ENCODE data around the gene C1orf35.

The C1orf35 gene

DNA sequence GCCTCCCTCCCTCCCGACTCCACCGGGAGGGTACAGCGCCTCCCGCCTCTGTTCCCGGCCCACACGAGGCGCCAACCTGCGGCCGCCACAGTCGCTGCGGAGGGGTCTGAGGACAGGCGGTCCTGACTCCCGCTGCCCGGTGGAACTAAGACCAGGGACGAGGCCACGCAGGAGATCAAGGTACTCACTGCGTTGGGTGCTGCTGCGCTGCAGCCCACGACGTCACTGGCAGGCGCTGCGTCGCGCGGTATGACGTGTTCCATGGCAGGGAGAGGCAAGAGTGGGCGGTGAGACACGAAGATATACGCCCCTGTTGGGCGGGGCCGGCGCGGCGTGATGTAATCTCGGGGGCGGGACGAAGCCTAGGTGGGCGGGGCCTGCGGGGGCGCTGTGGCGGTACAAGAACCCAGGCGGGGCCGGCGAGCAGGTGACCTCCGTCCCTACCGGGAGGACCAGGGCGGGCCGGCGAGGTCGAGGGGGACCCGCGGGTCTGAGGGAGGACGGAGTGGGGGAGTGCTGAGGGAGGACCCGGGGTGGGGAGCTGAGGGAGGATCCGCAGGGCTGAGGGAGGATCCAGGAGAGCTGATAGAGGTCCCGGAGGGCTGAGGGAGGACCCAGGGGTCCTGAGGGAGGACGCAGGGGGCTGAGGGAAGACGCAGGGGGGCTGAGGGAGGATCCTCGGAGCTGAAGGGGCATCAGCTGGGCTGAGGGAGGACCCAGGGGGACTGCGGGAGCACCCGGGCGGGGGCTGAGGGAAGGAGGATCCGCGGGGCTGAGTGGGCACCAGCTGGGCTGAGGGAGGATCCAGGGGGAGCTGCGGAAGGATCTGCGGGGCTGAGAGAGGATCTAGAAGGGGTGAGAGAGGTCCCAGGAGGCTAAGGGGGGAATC, 6.2 kb upstream of the C1orf35 start, which contains the start of gene MRPL55:
Gene MRPL55 (minus strand): TSS at position 227 of the 889 bp plus-strand sequence. CDS start 1,039 bp downstream, outside the sequence.
- peak; percentile 87 to 88 for DNase-seq

DNA sequence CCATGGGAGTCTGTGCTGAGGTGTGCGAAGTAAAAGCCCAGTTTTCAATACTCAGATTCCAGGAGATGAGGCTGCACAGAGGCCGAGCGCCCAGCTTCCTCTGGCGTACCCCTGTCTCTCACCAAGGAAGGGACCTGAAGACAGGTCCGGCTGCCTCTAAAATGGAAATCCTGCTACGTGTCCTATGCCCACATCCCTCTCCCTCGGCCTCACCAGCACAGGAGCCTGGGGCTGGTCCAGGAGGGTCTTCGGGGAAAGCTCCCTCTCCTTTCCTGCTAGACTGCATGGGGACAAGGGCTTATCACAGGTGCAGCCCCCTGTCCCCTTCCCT, 5.6 kb upstream of the C1orf35 start:
- DNase-seq = no peak

DNA sequence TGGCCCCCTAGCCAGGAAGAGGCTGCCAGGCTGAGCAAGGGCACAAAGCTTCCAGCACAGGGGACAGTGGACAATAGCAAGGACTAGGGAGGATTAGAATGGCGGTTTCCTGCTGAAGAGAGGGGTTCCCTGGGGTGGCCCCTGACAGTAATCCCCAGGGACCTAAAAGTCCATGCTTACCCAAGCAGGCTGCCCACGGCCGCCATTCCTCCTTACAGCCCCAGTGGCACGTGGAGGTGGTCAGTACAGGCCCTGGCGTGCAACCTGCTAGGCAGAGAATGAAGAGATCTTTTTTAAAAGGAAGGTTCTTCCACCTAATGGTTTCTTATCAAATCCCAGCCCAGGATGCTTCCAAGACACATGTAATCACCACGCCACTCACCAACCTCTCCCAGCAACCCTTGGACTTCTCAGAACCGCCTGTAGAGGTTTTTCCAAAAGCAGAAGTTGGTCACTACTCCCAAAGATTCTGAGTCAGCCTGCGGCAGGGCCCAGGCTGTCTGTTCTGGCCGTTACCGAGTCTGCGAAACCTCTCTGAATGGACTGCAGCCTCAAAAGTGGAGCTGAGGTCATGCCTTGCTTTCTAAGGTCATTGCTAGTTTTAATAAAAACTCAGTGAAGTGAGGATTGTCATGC, 5.0 kb upstream of the C1orf35 start:
- no peak for DNase-seq

DNA sequence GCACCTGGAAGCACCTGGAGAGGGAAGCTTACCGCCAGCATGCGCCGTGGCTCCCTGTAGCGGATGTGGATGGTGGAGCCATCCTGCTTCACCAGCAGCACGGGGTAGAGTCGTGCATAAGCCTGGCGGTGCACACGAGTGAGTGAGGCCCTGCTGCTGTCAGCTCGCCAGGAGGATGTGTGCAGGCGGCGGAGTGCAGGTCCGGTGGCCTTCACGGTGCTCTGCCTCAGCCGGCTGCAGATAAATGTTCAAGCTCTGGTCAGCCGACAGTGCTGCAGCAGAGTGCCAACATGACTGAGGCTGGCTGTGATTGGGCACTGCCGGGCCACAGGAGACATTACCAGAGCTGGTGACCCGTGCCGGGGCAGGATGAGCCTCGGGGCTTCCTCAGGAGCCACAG, 4.5 kb upstream of the C1orf35 start:
- no peak for DNase-seq

DNA sequence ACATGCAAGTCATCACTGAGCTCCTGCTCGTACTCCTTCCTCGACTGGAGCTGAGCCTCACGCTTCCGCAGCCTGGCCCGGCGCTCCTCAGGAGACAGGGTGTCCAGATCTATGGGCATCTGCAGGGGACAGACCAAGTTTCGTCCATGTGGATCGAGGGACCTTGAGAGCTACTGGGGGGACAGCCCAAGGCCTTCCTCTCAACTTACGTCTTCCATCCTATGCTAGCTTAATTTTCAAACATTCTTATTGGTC, 3.6 kb upstream of the C1orf35 start:
- DNase-seq = no peak

DNA sequence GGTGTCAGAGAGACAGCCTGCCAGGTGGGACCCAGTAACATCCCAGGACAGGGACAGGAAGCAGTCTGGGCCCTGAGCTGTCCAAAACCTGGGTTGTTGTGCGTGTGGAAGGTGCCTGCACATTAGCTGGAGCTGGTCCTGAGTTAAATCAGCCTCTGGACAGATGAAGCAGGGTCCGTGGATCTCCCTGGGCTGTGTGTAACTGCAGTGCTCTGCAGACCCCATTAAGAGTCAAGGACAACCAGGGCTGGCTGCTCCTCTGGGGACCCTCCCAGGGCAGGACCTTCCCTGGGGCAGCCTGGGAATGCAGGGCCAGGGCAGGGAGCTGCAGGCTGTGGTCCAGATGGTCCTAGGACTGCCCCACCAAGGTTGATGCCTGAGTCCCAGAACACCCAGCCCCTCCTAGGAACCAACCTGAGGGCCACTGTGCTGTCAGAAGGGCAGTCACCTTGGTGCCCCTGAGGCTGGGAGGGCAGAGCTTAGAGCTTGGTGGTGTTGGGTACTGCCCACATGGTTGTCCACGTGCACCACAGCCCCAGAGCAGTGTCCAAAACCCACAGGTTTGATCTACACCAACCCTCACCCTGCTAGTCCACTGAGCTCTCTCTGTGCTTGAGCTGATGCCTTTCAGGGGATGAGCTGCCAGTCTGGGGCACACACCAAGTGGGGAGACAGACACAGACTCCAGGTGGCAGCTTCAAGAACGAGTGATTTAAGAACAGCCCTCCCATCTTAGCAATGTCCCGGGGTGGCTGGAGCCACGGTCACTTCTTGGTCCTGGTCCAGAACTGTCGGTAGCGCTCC, 3.1 kb upstream of the C1orf35 start:
- DNase-seq = no peak

DNA sequence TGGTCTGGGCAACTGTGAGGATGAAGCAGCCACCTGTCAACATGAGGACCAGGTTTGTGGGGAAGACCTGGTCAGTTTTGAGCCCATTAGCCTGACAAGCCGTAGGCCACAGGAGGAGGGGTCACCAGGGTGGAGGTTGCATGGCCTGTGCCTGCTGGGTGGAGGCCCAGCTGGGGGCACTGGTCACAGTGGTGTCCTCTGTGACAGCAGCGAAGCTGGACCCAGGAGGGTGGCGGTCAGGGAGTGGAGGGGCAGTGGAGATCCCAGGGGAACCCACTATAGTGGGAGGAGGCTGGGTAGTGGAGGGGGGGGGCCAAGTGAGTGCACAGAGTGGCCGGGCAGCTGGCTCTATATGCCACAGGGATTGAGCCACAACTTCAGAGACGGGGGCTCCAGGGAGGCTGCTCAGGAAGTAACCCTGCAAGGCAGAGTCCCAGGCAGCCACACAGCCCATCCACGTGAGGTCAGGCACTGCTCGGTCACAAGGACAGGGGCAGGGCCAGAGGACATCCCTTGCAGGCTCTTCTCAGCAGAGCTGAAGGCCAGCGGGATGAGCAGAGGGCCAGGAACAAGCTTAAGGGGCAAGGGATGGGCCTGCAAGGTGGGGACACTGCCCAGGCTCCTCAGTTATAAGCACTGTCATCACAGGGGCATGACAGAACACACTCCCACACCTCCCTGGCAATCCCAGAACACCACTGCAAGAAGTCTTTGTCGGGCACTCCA, 2.3 kb upstream of the C1orf35 start:
- DNase-seq = no peak

DNA sequence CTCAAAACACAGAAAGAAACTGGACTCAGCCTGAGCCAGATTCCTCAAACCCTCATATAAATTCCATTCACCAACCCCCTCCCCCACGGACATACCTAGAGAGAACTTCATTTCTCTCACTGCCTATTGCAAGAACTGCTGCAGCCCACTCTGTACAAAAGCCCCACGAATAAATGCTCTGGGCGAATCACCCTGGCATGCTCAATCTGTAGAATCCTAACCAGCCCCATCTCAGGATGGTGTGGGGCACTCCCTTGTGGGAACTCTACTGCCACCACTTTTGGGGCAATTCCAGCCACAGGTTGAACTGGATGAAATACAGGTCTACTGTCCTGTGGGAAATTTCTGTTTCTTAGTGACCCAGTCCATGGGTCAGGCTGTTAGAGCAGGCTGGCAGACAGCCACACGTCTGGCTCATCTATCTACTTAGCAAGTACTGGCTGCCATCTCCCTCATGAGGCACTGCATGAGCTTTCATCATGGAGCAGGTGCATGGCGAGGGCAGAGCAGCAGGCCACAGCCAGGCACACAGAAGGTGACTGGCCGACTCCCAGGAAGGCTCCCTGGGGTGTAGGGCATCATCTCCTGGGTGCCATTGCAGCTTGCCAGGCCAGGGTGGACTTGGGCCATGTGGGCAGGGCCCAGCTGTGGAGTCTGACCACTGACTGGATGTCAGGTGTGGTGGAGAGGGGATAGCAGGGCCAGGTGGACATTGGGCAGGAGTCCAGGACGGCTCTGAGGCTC, 1.6 kb upstream of the C1orf35 start:
- DNase-seq = no peak

DNA sequence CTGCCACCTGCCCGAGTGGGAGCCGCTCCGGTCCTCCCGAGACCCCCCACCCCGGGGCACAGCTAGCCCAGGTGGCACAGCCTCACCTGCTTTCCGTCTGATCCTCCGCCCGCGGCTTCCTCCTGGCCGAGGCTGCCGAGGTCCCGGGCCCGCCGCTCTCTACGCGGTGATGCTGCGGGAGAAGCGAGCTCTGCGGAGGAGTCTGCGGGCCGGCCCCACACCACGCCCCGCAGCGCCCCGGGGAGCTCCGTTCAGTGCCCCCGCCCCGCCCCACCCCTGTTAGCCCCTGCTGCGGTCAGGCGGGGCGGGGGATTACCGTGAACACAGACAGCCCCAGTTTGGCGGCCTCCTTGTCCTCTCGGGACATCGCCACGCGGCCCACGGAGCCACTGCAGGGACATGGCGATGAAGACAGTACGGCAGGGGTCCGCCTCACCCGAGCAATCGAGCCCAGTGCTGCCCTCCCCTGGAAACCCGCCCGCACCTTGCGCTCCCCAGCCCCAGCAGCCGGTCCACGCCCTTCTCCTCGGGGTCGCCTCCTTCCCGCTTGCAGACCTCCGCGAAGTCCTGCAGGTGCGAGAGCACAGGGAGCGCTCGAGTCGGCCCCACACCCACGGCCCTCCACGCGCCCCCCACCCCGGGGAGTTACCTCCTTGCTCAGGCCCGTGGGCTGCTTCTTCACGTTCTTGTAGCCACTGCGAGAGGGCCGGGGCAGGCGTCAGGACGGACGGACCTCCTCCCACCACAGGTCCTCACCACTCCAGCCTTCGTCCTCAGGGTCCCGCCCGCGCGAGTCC, 933 bp downstream of the C1orf35 start:
- DNase-seq = peak; percentile 12 to 18

DNA sequence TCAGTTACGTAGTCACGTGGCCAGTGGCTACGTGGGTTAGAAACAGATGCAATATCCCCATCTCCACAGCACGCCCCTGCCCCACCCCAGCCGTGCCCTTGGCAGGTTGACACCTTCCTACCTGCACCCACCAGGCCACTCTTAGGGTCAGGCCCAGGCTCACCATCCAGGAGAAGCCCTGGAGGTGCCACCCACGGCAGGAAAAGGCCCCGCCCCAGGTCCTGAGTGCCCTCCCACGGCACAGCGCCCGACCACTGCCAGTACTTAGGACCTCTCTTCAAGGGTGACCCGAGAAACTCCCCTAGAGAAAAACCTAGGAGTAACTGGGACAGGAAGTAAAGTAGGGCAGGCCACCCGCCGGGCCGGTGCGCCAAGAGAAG, 1.5 kb downstream of the C1orf35 start:
- DNase-seq = no peak

DNA sequence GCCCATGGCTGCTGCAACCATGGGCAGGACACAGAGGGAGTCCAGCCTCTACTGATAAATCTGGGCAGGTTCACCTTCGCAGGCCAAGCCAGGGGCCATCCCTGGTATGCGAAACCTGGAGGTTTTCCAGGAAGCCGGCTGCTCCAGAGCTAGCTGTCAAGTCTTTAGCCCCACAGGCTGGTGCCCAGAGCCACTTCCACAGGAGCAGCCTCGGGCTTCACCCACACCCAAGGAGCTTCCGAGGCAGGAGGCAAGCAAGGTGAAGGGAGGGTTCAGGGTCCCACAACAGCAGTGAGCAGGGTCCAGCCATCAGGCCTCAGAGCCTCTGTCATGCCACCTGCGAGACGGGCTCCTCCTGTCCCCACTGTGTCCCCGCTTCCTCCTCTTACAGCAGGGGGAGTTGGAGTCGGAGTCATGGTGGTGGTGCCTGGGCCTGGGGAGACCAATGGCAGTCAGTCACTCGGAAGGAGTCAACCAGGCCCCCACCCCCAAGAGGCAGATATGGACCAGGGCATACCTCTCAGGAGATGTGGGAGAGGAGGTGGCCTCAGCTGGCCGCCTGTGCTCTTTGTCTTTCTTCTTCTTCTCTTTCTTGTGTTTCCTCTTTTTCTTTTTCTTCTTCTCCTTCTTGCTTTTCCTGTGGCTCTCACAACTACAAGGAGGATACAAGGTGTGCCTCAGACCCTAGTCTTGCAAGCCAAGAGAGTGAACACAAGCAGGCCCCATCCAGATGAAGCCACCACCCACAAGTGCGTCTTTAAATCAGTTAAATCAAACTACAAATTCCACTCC, 2.1 kb downstream of the C1orf35 start:
- no peak for DNase-seq

DNA sequence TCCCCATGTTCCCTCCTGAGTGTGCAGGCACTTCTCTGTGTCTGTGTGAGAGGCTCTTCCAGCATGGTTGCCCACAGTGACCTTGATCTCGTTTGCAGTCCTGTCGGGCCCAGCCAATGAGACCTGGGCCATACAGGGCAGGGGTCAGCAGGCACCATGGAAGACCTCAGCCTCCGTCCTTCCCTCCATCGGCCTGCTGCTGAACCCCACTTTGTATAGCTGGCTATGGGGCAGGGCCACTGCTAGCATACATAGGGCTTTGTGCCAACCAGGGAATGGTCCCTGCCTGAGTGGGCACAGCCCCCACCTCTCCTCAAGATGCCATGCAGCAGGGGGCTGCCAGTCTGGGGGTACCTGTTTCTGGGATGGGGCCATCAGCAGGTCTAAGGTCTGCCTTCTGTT, 3.8 kb downstream of the C1orf35 start:
- no peak for DNase-seq

DNA sequence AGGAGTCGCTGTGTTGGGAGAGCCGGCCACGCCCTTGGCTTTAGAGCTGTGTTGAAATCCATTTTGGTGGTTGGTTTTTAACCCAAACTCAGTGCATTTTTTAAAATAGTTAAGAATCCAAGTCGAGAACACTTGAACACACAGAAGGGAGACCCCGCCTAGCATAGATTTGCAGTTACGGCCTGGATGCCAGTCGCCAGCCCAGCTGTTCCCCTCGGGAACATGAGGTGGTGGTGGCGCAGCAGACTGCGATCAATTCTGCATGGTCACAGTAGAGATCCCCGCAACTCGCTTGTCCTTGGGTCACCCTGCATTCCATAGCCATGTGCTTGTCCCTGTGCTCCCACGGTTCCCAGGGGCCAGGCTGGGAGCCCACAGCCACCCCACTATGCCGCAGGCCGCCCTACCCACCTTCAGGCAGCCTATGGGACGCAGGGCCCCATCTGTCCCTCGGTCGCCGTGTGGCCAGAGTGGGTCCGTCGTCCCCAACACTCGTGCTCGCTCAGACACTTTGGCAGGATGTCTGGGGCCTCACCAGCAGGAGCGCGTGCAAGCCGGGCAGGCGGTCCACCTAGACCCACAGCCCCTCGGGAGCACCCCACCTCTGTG, 4.7 kb downstream of the C1orf35 start:
- no peak for DNase-seq

DNA sequence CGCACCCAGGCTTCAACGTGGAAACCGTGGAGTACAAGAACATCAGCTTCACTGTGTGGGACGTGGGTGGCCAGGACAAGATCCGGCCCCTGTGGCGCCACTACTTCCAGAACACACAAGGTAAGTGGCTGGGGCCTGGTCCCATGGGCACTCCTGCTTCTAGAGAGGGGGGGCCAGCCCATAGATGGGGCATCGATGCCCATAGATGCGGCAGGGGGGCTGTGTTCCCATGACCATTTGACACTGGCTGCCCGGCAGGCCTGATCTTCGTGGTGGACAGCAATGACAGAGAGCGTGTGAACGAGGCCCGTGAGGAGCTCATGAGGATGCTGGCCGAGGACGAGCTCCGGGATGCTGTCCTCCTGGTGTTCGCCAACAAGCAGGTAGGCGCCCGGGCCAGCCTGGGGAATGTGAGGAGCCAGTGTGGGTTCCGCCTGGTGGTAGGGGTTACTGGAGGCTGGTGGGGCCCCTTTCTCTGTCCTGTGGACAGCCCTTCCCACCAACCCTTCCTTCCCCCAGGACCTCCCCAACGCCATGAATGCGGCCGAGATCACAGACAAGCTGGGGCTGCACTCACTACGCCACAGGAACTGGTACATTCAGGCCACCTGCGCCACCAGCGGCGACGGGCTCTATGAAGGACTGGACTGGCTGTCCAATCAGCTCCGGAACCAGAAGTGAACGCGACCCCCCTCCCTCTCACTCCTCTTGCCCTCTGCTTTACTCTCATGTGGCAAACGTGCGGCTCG, 5.6 kb downstream of the C1orf35 start:
- DNase-seq = no peak

DNA sequence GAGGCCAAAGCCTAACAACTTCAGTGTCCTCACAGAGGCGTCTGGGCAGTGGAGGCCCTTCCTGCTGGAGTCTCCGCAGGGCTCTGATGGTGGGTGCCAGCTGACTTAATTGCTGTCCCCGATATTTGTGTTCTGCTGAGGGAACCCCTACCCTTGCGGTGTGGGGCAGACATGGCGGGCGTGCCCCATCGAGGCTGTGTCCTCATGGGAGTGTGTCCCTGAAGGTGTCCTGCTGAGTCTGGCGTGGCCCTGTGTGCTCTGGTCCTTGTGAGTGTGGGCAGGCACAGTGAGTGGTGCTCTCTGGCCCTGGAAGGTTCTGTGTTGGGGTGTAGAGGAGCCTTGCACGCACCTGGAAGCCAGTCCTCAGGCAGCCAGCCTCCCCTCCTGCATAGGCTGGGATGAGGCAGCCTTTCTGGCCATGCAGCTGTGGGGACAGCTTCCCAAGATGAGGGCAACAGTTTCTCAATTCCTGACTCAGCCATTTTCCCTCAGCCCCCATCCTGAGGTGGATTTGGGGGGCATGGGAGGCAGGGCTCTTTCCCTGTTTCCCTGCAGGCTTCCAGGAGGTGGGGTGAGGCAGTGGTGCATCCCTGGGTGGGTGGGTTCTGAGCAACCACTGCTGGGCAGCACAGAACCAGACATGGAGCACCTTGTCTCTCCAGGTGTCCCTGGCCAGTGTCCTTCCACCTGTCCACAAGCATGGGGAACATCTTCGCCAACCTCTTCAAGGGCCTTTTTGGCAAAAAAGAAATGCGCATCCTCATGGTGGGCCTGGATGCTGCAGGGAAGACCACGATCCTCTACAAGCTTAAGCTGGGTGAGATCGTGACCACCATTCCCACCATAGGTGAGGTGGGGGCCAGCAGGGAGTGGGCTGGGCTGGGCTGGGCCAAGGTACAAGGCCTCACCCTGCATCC, 6.5 kb downstream of the C1orf35 start:
- no peak for DNase-seq

DNA sequence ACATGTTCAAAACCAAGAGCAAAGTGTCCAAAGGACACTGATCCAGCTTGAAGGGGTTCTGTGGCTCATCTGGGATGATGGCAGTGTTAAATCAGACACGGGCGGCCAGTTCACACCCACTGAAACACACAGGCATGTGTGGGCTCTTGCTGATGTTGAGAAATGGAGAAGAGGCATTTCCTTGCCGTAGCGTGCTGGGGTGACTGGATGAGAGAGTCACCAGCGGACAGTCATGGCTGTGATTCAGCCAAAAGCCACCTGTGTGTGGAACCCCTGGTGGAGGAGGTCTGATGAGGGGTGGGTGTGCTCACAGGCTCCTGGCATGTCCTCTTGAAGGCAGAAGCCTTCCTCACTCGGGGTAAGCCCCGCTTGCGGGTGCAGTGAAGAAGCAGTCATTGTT, 7.2 kb downstream of the C1orf35 start:
- DNase-seq = no peak

DNA sequence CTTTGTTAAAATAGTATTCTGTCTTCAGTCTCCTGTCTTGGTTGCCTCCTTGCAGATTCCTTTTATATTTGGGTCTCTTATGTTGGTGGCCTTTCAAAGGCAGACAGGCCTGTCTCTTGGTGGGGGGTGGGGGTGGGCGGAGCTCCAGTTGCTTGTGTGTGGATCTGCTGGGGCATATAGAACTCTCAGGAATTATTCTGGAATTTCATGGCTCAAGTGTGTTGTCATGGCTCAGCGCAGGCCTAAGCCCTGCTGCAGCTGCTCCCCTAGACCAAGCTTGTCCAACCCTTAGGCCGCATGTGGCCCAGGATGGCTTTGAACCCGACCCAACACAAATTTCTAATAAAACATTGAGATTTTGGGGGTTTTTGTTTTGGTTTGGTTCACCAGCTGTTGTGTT, 8.0 kb downstream of the C1orf35 start:
- no peak for DNase-seq

DNA sequence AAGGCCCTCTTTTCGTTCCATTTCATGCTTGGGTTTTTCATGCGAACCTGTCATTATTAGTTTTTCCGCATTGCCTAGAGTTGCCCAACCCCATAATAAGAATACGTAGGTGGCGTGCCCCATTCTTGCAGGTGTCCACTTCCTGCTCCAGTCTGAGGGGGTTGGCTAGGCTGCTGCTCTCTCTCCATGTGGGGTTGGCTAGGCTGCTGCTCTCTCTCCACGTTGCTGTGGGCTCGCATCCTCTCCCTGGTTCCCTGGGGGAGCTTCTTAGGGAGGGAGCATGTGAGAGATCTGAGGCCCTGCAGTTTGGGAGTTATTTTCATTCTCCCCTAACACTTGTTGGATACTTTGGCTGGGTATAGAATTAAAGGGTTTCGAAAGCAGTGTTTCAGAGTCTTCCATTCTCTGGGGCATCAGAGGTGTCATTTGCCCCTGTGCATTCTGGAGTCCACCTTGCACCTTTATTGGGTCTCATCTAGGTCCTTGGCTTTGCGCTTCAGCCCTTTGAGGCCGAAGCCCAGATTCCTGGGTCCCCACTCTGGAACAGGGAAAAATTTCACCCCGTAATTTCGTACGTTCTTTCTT, 8.6 kb downstream of the C1orf35 start:
- no peak for DNase-seq
